Neural cell (in vitro differentiated cells): Measurements from ENCODE around the gene CYCS.

Source experiments
- MXI1 ChIP-seq: fragments of 450-650 bp; conservative IDR thresholded peaks from 2 replicates; pipeline ENCODE4 v1.6.1; 2014; ENCODE audit warnings: antibody characterized with exemption, mild to moderate bottlenecking; ENCODE audit not compliant: poor library complexity, severe bottlenecking
- TAF1 ChIP-seq: IDR thresholded peaks from 2 replicates; pipeline ENCODE4 v1.6.1; 2012; ENCODE audit warnings: low read depth
- TF ChIP-seq, protein P1 (sequence below): fragments of 450-650 bp; IDR thresholded peaks from 2 replicates; pipeline ENCODE4 v1.5.1; 2014; ENCODE audit warnings: antibody characterized with exemption, mild to moderate bottlenecking, moderate library complexity; ENCODE audit not compliant: poor library complexity, severe bottlenecking

DNA sequence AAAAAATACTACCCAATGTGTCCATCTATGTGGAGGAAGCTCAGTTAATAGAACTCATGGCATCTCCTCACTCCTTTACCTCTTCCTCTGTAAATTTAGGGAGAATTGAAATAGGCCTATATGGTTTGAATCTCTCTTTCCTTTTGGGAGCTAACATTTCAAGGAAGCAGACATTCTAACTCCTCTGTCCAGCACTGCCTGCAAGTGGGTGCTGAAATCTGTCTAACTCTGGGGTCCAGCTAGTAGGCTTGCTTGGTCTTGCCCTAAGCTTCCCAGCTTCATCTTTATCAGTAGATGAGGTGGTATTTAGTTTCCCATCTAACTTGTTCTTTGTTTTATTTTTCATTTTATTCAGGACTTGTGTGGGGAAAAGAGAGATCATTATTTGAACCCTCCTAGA is 23.2 kb downstream of the CYCS start:
- TF ChIP-seq, protein P1, sequence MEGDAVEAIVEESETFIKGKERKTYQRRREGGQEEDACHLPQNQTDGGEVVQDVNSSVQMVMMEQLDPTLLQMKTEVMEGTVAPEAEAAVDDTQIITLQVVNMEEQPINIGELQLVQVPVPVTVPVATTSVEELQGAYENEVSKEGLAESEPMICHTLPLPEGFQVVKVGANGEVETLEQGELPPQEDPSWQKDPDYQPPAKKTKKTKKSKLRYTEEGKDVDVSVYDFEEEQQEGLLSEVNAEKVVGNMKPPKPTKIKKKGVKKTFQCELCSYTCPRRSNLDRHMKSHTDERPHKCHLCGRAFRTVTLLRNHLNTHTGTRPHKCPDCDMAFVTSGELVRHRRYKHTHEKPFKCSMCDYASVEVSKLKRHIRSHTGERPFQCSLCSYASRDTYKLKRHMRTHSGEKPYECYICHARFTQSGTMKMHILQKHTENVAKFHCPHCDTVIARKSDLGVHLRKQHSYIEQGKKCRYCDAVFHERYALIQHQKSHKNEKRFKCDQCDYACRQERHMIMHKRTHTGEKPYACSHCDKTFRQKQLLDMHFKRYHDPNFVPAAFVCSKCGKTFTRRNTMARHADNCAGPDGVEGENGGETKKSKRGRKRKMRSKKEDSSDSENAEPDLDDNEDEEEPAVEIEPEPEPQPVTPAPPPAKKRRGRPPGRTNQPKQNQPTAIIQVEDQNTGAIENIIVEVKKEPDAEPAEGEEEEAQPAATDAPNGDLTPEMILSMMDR: no peak
- TF ChIP-seq MXI1 (no peak), TAF1 (no peak)
